Measurements from ENCODE around the gene RBPJL. TPM values are rescaled to one million over a fixed set of nuclear protein-coding genes. Genes with fewer than 3 reads are reported as not detected.
A peak's percentile ranks its signal among the peaks of the same experiment; 100 is the strongest.

The RBPJL gene
- total and polyA plus RNA-seq, 2 of the 13 experiments (the other 11 are each of a cell fraction or from before 2014, with no cell fraction given), result not detected

DNA sequence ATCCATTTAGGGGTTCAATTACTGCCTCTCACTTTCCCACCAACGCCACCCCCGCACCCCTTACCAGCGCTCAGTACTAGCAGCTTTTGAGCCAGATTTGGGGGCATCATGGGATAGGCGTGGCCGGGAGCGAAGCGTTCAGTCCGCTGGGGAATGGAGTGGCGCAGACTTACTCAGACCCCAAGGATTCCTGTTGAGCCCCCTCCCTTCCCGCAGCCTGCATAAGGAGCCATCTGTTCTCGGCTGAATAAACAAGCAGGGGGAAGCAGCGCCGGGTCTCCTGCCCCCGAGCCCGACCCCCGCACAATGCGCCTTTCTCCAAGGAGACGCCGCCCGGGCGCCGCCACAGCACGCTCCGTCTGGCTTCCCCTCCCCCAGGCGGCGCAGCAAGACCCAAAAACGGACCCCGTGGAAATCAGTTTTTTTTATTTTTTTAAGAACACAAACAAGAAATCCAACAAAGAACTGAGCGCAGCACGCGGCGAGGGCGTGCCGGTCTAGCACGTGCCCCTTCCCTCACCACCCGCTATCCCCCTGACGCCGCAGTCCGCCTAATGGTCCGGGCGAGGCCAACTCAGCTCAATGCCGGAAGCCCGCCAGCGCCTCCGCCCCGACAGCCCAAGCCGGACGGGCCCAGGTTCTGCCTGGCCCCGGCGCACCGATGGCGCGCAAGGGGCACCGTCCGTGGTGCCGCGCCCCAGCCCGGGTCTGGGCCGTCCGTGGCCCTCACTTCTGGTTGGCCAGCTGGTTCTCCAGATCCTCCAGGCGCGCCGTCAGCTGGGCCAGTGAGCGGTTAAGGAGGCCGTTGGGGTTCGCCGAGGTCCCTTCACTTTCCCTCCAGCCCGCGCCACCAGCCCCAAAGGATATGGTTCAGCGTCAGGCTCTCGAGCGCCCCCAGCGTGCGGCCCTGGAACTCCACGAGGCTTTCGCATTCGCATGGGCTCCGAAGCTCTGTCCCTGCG, 13.3 kb upstream of the RBPJL start (continued):
- TF ChIP-seq, protein P1, sequence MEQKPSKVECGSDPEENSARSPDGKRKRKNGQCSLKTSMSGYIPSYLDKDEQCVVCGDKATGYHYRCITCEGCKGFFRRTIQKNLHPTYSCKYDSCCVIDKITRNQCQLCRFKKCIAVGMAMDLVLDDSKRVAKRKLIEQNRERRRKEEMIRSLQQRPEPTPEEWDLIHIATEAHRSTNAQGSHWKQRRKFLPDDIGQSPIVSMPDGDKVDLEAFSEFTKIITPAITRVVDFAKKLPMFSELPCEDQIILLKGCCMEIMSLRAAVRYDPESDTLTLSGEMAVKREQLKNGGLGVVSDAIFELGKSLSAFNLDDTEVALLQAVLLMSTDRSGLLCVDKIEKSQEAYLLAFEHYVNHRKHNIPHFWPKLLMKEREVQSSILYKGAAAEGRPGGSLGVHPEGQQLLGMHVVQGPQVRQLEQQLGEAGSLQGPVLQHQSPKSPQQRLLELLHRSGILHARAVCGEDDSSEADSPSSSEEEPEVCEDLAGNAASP (CRISPR knock-in tag; IDR thresholded peaks at IDR 0.05; ENCODE audit: borderline replicate concordance), result no peak
- TF ChIP-seq ZNF605 (CRISPR knock-in tag; IDR thresholded peaks at IDR 0.05) (0 out of 2 replicates have a peak, but pooled peaks have one; percentile 15), HNRNPLL (IDR thresholded peaks at IDR 0.05; ENCODE audit: low read depth, low read length, poor library complexity, severe bottlenecking) (peak; percentile 53), ZMYM3 (CRISPR knock-in tag; IDR thresholded peaks at IDR 0.05) (0 out of 2 replicates have a peak, but pooled peaks have one; percentile 25), TSC22D2 (CRISPR knock-in tag; IDR thresholded peaks at IDR 0.05; ENCODE audit: borderline replicate concordance) (0 out of 2 replicates have a peak, but pooled peaks have one; percentile 57), ATF2 (CRISPR knock-in tag; IDR thresholded peaks at IDR 0.05) (no peak), FOXA1 (IDR thresholded peaks at IDR 0.05) (no peak), FOXA1 (CRISPR knock-in tag; IDR thresholded peaks at IDR 0.05) (0 out of 2 replicates have a peak, but pooled peaks have one; percentile 2), ZNF317 (CRISPR knock-in tag; IDR thresholded peaks at IDR 0.05) (no peak), E2F1 (CRISPR knock-in tag; IDR thresholded peaks at IDR 0.05) (0 out of 2 replicates have a peak, but pooled peaks have one; percentile 19), PHF8 (CRISPR knock-in tag; IDR thresholded peaks at IDR 0.05) (0 out of 2 replicates have a peak, but pooled peaks have one; percentile 23)
- TF ChIP-seq, protein P2, sequence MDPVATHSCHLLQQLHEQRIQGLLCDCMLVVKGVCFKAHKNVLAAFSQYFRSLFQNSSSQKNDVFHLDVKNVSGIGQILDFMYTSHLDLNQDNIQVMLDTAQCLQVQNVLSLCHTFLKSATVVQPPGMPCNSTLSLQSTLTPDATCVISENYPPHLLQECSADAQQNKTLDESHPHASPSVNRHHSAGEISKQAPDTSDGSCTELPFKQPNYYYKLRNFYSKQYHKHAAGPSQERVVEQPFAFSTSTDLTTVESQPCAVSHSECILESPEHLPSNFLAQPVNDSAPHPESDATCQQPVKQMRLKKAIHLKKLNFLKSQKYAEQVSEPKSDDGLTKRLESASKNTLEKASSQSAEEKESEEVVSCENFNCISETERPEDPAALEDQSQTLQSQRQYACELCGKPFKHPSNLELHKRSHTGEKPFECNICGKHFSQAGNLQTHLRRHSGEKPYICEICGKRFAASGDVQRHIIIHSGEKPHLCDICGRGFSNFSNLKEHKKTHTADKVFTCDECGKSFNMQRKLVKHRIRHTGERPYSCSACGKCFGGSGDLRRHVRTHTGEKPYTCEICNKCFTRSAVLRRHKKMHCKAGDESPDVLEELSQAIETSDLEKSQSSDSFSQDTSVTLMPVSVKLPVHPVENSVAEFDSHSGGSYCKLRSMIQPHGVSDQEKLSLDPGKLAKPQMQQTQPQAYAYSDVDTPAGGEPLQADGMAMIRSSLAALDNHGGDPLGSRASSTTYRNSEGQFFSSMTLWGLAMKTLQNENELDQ (CRISPR knock-in tag; IDR thresholded peaks at IDR 0.05; ENCODE audit: borderline replicate concordance), result 0 out of 2 replicates have a peak, but pooled peaks have one; percentile 82
- TF ChIP-seq, protein P3, sequence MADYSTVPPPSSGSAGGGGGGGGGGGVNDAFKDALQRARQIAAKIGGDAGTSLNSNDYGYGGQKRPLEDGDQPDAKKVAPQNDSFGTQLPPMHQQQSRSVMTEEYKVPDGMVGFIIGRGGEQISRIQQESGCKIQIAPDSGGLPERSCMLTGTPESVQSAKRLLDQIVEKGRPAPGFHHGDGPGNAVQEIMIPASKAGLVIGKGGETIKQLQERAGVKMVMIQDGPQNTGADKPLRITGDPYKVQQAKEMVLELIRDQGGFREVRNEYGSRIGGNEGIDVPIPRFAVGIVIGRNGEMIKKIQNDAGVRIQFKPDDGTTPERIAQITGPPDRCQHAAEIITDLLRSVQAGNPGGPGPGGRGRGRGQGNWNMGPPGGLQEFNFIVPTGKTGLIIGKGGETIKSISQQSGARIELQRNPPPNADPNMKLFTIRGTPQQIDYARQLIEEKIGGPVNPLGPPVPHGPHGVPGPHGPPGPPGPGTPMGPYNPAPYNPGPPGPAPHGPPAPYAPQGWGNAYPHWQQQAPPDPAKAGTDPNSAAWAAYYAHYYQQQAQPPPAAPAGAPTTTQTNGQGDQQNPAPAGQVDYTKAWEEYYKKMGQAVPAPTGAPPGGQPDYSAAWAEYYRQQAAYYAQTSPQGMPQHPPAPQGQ (CRISPR knock-in tag; IDR thresholded peaks at IDR 0.05; ENCODE audit: borderline replicate concordance), result no peak

All from HepG2 (cell line).